B cell (primary cell): Measurements from ENCODE around the gene FAM174C.

Source experiments
- EZH2 ChIP-seq: IDR thresholded peaks from 2 replicates; pipeline ENCODE4 v1.6.1; 2012; ENCODE audit warnings: borderline replicate concordance, low read depth, mild to moderate bottlenecking, moderate library complexity, low read length; ENCODE audit not compliant: insufficient read depth, poor library complexity, severe bottlenecking
- TF ChIP-seq, protein P1 (sequence below): fragments of 200-600 bp; IDR thresholded peaks from one replicate; pipeline ENCODE4 v1.8.0; 2022; ENCODE audit warnings: antibody characterized with exemption, mild to moderate bottlenecking

DNA sequence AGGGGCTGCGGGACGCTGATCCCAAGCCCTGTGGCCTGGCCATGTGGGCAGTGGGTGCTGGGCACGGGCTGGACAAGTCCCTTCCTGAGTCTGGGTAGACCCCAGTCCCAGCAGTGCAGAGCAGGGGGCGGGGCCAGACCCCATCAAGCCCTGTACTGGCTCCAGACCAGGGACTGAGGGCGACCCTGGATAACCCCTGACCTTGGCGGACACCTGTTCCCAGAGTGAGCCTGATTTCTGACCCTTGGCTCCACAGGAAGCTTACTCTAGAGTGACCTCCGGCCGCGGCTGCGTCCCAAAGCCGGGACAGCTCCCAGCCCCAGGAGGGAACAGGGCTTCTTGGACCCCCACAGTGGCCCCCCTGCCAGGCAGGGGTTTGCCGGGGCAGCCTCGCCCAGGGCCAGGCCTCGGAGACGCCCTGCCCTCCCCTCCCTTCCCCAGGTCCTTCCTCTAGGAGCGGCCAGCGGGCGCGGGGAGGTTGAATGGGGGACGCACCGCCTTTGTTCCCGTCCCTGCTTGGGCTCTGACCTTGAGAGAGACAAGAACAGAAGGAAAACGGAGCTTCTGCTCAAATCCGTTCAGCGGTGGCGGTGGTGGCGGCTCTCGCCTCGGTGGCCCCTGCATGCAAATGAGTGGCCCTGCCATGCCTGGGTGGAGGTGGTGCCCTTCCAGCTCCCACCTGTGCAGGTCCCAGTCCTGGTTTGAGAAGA lies 8.0 kb downstream of the FAM174C start:
- TF ChIP-seq, protein P1, sequence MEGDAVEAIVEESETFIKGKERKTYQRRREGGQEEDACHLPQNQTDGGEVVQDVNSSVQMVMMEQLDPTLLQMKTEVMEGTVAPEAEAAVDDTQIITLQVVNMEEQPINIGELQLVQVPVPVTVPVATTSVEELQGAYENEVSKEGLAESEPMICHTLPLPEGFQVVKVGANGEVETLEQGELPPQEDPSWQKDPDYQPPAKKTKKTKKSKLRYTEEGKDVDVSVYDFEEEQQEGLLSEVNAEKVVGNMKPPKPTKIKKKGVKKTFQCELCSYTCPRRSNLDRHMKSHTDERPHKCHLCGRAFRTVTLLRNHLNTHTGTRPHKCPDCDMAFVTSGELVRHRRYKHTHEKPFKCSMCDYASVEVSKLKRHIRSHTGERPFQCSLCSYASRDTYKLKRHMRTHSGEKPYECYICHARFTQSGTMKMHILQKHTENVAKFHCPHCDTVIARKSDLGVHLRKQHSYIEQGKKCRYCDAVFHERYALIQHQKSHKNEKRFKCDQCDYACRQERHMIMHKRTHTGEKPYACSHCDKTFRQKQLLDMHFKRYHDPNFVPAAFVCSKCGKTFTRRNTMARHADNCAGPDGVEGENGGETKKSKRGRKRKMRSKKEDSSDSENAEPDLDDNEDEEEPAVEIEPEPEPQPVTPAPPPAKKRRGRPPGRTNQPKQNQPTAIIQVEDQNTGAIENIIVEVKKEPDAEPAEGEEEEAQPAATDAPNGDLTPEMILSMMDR, result no peak
- TF ChIP-seq EZH2, result no peak
